B cell (primary cell): ENCODE data around the gene GOLGA6B. TPM values are rescaled to one million over a fixed set of nuclear protein-coding genes. Genes with fewer than 3 reads are reported as not detected.

Experiments used
- ATAC-seq: fragments of 200-7000 bp; cut with Tn5 transposase; one replicate; pipeline ENCODE4 v1.10.0; 2021; ENCODE audit warnings: low read depth, mild to moderate bottlenecking, moderate number of reproducible peaks, moderate library complexity
- CTCF ChIA-PET: fragments of 350-600 bp; sonication (Branson Sonifier 250); formaldehyde crosslinking; loops from one replicate; lab custom pipeline; 2021; ENCODE audit warnings: antibody characterized with exemption, inconsistent platforms; lab: Charles Lee
- POLR2A ChIA-PET: fragments of 350-600 bp; sonication (Branson Sonifier 250); formaldehyde crosslinking; loops from one replicate; lab custom pipeline; 2021; ENCODE audit warnings: antibody characterized with exemption; lab: Charles Lee
- DNase-seq: peaks from one replicate; pipeline ENCODE4 v3.0.0; 2013
- H2AFZ ChIP-seq: 2 replicates; pipeline ENCODE4 v1.6.1; 2012; ENCODE audit warnings: mild to moderate bottlenecking, low read depth, low read length; ENCODE audit not compliant: insufficient read depth, poor library complexity, severe bottlenecking
- H3K27ac ChIP-seq, 2 donors: 1 replicate in 1 of 2; 2 replicates in 1 of 2; pipeline ENCODE4 v1.5.1; 2012 to 2013; ENCODE audit warnings: low read length in 2 of 2, mild to moderate bottlenecking in 2 of 2, moderate library complexity in 1 of 2
- H3K27me3 ChIP-seq, 4 experiments: fragments of 200-600 bp in 1 of 4; sonication (generic) in 1 of 4; replicated peaks in 1 of 4; 1 replicate in 2 of 4; 2 replicates in 2 of 4; pipeline versions ENCODE4 v1.6.1 to v1.7.0; 2013 to 2016; ENCODE audit warnings: low read length in 3 of 4, mild to moderate bottlenecking in 2 of 4, mixed read lengths in 1 of 4, moderate library complexity in 1 of 4; ENCODE audit not compliant: insufficient read depth in 4 of 4, control insufficient read depth in 3 of 4; ENCODE audit errors: control extremely low read depth in 1 of 4
- H3K36me3 ChIP-seq, 2 experiments: replicated peaks in 1 of 2; 1 replicate in 1 of 2; 2 replicates in 1 of 2; pipeline versions ENCODE4 v1.6.1 to v1.7.1; 2013; ENCODE audit warnings: low read length in 1 of 2; ENCODE audit not compliant: insufficient read depth in 2 of 2, control insufficient read depth in 1 of 2; ENCODE audit errors: control extremely low read depth in 1 of 2, extremely low read depth in 1 of 2
- H3K4me1 ChIP-seq, 2 donors: fragments of 200-600 bp in 1 of 2; sonication (generic) in 1 of 2; 1 replicate in 1 of 2; 2 replicates in 1 of 2; pipeline versions ENCODE4 v1.5.1 to v1.6.1; 2013 to 2017; ENCODE audit warnings: low read length in 2 of 2; ENCODE audit not compliant: control insufficient read depth in 2 of 2, insufficient read depth in 2 of 2
- H3K4me2 ChIP-seq: replicated peaks from 2 replicates; pipeline ENCODE3; 2012; ENCODE audit warnings: mild to moderate bottlenecking, low read depth, low read length; ENCODE audit not compliant: poor library complexity, severe bottlenecking
- H3K4me3 ChIP-seq, 5 experiments: fragments of 200-600 bp in 1 of 5; sonication (generic) in 1 of 5; 1 replicate in 3 of 5; 2 replicates in 2 of 5; pipeline versions ENCODE4 v1.5.1 to v1.7.0; 2011 to 2016; ENCODE audit warnings: low read length in 4 of 5, mild to moderate bottlenecking in 4 of 5, low read depth in 2 of 5, control low read depth in 1 of 5, moderate library complexity in 1 of 5; ENCODE audit not compliant: insufficient read depth in 1 of 5; ENCODE audit errors: control extremely low read depth in 1 of 5, extremely low read depth in 1 of 5
- H3K79me2 ChIP-seq: fragments of 200-600 bp; sonication (generic); one replicate; pipeline ENCODE4 v1.6.0; 2016; ENCODE audit warnings: low read length; ENCODE audit not compliant: control insufficient read depth, insufficient read depth
- H3K9ac ChIP-seq: fragments of 200-600 bp; sonication (generic); 2 replicates; pipeline ENCODE4 v1.6.1; 2017; ENCODE audit warnings: mild to moderate bottlenecking, low read length, moderate library complexity
- H3K9me3 ChIP-seq, 3 donors: one replicate each; pipeline versions ENCODE4 v1.6.1 to v1.7.1; 2013; ENCODE audit warnings: low read length in 2 of 3; ENCODE audit not compliant: control insufficient read depth in 2 of 3, insufficient read depth in 1 of 3; ENCODE audit errors: control extremely low read depth in 1 of 3
- H4K20me1 ChIP-seq: 2 replicates; pipeline ENCODE4 v1.6.0; 2012; ENCODE audit warnings: mild to moderate bottlenecking, low read length; ENCODE audit not compliant: insufficient read depth, control insufficient read depth, poor library complexity, severe bottlenecking
- H3K27ac Mint-ChIP-seq: one replicate; pipeline ENCODE4 v1.8.0; 2021; ENCODE audit warnings: mixed read lengths
- H3K27me3 Mint-ChIP-seq: one replicate; pipeline ENCODE4 v1.8.0; 2021; ENCODE audit warnings: mixed read lengths
- H3K4me1 Mint-ChIP-seq: one replicate; pipeline ENCODE4 v1.8.0; 2021; ENCODE audit warnings: mixed read lengths
- H3K4me3 Mint-ChIP-seq: one replicate; pipeline ENCODE4 v1.8.0; 2021; ENCODE audit warnings: mixed read lengths
- H3K9me3 Mint-ChIP-seq: one replicate; pipeline ENCODE4 v1.8.0; 2022; ENCODE audit warnings: mixed read lengths; ENCODE audit not compliant: insufficient read depth
- EZH2 ChIP-seq: IDR thresholded peaks from 2 replicates; pipeline ENCODE4 v1.6.1; 2012; ENCODE audit warnings: borderline replicate concordance, low read depth, mild to moderate bottlenecking, moderate library complexity, low read length; ENCODE audit not compliant: insufficient read depth, poor library complexity, severe bottlenecking
- WGBS: methylation state at CpG from one replicate; pipeline ENCODE4 v1.1.5; 2013; ENCODE audit warnings: missing lambda C conversion rate; ENCODE audit not compliant: insufficient coverage; 5-methylcytosine and 5-hydroxymethylcytosine counted together
- intact Hi-C: fragments of 100-400 bp; cut with micrococcal nuclease; formaldehyde crosslinking; loops from one replicate; pipeline ENCODE4 v1.10.0; 2022
- polyA plus RNA-seq: library from polyadenylated mRNA; depleted of rRNA; stranded (reverse); fragments of >200 nt; gene quantifications from 2 replicates; pipeline ENCODE4 v1.2.3, GENCODE V29; 2012
- total RNA-seq, 2 donors: library from RNA; stranded (reverse); fragments of 120-200 nt in 1 of 2; gene quantifications; 1 replicate in 1 of 2; 2 replicates in 1 of 2; pipeline versions ENCODE4 v1.2.3 to v1.2.4, GENCODE V29; 2013 to 2022
- TF ChIP-seq, protein P1 (sequence below): fragments of 200-600 bp; IDR thresholded peaks from one replicate; pipeline ENCODE4 v1.8.0; 2022; ENCODE audit warnings: antibody characterized with exemption, mild to moderate bottlenecking

GOLGA6B gene
- total and polyA plus RNA-seq, 2 donors (not counting 1 experiment from before 2014, with no cell fraction given): 0.06 TPM; not detected in 1

DNA sequence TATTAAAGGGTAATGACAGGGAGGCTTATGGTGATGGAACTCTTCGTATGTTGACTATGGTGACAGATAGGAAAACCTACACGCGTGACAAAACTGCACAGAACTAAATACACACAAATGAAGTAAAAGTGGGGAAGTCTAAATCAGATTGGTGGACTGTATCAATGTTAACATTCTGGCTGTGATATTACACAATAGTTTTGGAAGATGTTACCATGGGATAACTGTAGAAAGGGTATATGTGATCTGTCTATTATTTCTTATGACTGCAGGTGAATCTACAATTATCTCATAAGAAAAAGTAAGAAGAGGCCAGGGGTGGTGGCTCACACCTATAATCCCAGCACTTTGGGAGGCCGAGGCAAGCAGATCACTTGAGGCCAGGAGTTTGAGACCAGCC lies 22.3 kb downstream of the GOLGA6B start:
- Histone ChIP-seq H3K4me1 (no peaks in the 10 kb centered on the region), H3K79me2 (no peaks in the 10 kb centered on the region), H2AFZ (no peak overlapping the region), H3K4me3 (no peak overlapping the region), H3K4me2 (no peak overlapping the region), H3K27ac (no peak overlapping the region), H3K9me3 (no peaks in the 10 kb centered on the region), H3K36me3 (no peaks in the 10 kb centered on the region), H3K9ac (no peak overlapping the region), H4K20me1 (no peaks in the 10 kb centered on the region), H3K27me3 (peaks cover 0 to 6% (median 4%) of the 10 kb centered on the region in 4 experiments)
- H3K9me3 Mint-ChIP-seq: no peaks in the 10 kb centered on the region
- no peak overlapping the region for H3K4me3 Mint-ChIP-seq
- peaks cover 2% of the 10 kb centered on the region for H3K4me1 Mint-ChIP-seq
- TF ChIP-seq EZH2: no peak
- TF ChIP-seq, protein P1, sequence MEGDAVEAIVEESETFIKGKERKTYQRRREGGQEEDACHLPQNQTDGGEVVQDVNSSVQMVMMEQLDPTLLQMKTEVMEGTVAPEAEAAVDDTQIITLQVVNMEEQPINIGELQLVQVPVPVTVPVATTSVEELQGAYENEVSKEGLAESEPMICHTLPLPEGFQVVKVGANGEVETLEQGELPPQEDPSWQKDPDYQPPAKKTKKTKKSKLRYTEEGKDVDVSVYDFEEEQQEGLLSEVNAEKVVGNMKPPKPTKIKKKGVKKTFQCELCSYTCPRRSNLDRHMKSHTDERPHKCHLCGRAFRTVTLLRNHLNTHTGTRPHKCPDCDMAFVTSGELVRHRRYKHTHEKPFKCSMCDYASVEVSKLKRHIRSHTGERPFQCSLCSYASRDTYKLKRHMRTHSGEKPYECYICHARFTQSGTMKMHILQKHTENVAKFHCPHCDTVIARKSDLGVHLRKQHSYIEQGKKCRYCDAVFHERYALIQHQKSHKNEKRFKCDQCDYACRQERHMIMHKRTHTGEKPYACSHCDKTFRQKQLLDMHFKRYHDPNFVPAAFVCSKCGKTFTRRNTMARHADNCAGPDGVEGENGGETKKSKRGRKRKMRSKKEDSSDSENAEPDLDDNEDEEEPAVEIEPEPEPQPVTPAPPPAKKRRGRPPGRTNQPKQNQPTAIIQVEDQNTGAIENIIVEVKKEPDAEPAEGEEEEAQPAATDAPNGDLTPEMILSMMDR: no peak
- H3K27me3 Mint-ChIP-seq: peaks cover 27% of the 10 kb centered on the region
- 100% methylated on average over 1 of the region's 4 CpGs for WGBS
- POLR2A ChIA-PET: no interaction called here
- ATAC-seq (no peak), DNase-seq (no peak)
- CTCF ChIA-PET: no interaction called here
- H3K27ac Mint-ChIP-seq: no peak overlapping the region
- intact Hi-C loops: no loop called here

DNA sequence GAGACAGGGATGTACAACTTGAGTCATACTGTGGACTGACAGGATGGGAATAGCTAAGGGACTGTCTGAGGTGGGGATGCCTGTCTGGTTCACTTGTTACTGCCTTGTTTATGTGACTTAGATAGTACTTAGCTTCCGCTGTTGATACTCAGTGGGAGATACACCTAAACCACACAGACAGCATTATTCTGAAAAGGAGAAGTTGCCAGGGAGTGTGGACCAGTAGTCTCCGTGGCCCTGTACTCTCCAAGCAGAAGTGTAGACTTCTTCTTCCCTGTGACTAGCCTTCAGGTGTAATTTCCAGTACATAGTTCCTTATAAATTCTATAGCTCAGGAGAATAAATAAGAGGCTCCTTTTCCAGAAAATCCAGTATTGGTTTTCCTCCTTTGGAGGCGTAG lies 26.4 kb downstream of the GOLGA6B start:
- POLR2A ChIA-PET: no interaction called here
- no peaks in the 10 kb centered on the region for H4K20me1 ChIP-seq
- intact Hi-C loops: no loop called here
- H3K79me2 ChIP-seq: peaks cover 8% of the 10 kb centered on the region
- no peak overlapping the region for H3K9ac ChIP-seq
- Mint-ChIP-seq H3K27ac (no peak overlapping the region), H3K9me3 (no peaks in the 10 kb centered on the region), H3K27me3 (peaks cover 19% of the 10 kb centered on the region), H3K4me3 (no peak overlapping the region), H3K4me1 (peaks cover 13% of the 10 kb centered on the region)
- TF ChIP-seq, protein P1: no peak
- TF ChIP-seq EZH2: no peak
- H3K27me3 ChIP-seq: peaks cover 0 to 4% (median 3%) of the 10 kb centered on the region in 4 experiments
- ATAC-seq: no peak
- peaks cover 7% of the 10 kb centered on the region in 2 donors for H3K4me1 ChIP-seq
- 100% methylated on average over 1 of the region's 3 CpGs for WGBS
- H2AFZ ChIP-seq: no peak overlapping the region
- H3K4me3 ChIP-seq: no peak overlapping the region
- no peaks in the 10 kb centered on the region for H3K9me3 ChIP-seq
- no peak overlapping the region for H3K27ac ChIP-seq
- no peaks in the 10 kb centered on the region for H3K36me3 ChIP-seq
- DNase-seq: no peak
- CTCF ChIA-PET: interaction anchor here (1.0 to 1.1 kb wide), 2 partner anchors 10 to 41 kb away, joined by 3 to 4 read pairs; no protein-coding TSS in a partner anchor
- no peak overlapping the region for H3K4me2 ChIP-seq
